Right ventricle myocardium superior (tissue), 1 donor: ENCODE measurements around the gene BLOC1S2. TPM values are rescaled to one million over a fixed set of nuclear protein-coding genes. Genes with fewer than 3 reads are reported as not detected.

Experiments
- ATAC-seq: fragments of 200-7000 bp; cut with Tn5 transposase; one replicate; pipeline ENCODE4 v1.9.1; 2020; ENCODE audit warnings: mild to moderate bottlenecking; ENCODE audit not compliant: poor library complexity
- DNase-seq: peaks from one replicate; pipeline ENCODE4 v3.0.0-alpha.2; 2020
- intact Hi-C: fragments of 100-400 bp; cut with DNase I; formaldehyde crosslinking; loops from one replicate; pipeline ENCODE4 v1.11.2; 2022
- total RNA-seq: library from RNA; stranded (reverse); fragmentation: NEBNext Ultra II Directional; extraction: Animal tissue kit (Norgen Biotek cat#: 25700); gene quantifications from one replicate; pipeline ENCODE4 v1.2.1, GENCODE V29; 2021
- donor health status: DM: no; HTN: yes; CAD: no; lungs with severe emphysema.

The BLOC1S2 gene
- total RNA-seq, 1 donor from 2014 or later: 15.9 TPM

DNA sequence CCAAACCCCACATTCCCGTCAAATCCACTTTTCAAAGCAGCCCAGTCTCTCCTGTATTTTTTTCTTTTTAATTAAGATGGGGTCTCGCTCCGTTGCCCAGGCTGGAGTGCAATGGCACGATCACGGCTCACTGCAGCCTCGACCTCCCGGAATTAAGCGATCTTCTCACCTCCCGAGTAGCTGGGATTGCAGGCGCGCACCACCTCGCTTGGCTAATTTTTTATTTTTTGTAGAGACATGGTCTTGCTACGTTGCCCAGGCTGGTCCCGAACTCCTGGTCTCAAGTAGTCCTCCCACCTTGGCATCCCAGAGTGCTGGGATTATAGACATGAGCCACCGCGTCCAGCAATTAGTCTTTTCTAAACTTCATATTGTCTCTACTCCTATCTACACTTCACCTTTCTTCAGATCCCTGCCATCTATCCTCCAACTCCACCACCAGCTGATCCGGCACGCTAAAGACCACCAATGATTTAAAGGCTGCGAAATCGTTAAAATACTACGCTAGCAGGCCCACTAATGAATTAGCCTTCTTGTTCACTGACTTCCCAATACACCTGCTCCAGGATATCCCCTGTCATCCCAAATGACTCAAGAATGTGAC, 56.6 kb downstream of the BLOC1S2 start:
- DNase-seq: no peak
- no peak for ATAC-seq
- intact Hi-C loops: loop anchor here (10.0 kb wide), 1 partner anchor 385 kb away; no protein-coding TSS in a partner anchor

DNA sequence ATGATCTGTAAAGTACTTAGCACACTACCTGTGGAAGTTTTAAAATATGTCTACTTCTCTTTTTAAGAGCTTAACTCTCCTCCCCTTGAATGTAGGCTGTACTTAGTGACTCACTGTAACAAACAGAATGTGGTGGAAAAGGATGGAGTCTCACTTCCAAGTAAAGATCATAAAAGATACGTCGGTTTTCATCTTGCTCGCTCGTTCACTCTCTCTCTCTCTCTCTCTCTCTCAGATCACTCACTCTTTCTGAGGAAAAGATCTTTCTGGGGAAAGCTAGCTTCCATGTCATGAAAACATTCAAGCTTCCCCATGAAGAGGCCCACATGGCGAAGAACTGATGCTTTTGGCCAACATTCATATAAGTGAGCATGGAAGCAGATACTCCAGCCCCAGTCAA, 62.6 kb downstream of the BLOC1S2 start:
- ATAC-seq (no peak), DNase-seq (no peak)
- intact Hi-C loops: no loop called here

Other genes with a start within 250 kb of the BLOC1S2 start
- not detected for gene CPN1, start 204.8 kb downstream of the BLOC1S2 start, total RNA-seq
- 6.9 TPM for gene ERLIN1, start 100.7 kb downstream of the BLOC1S2 start, total RNA-seq
- gene CHUK, start 57.1 kb downstream of the BLOC1S2 start, total RNA-seq: 9.3 TPM
- gene CWF19L1, start 19.0 kb downstream of the BLOC1S2 start, total RNA-seq: 13.0 TPM
- gene PKD2L1, start 43.5 kb upstream of the BLOC1S2 start, total RNA-seq: not detected
- 21.2 TPM for gene SCD, start 60.6 kb upstream of the BLOC1S2 start, total RNA-seq
- gene WNT8B, start 176.3 kb upstream of the BLOC1S2 start, total RNA-seq: not detected
- 7.9 TPM for gene SEC31B, start 233.2 kb upstream of the BLOC1S2 start, total RNA-seq
- gene NDUFB8, start 243.2 kb upstream of the BLOC1S2 start, total RNA-seq: 431 TPM
- 43.0 TPM for gene HIF1AN, start 249.3 kb upstream of the BLOC1S2 start, total RNA-seq